H1 (cell line): Measurements from ENCODE around the gene CAMTA1. TPM values are rescaled to one million over a fixed set of nuclear protein-coding genes. Genes with fewer than 3 reads are reported as not detected.

ENCODE experiments used
- CTCF ChIA-PET: fragments of 300-600 bp; sonication (Branson Sonifier 250); formaldehyde crosslinking; loops from one replicate; lab custom pipeline; 2021; ENCODE audit not compliant: partially characterized antibody; lab: Charles Lee
- POLR2A ChIA-PET: fragments of 300-600 bp; sonication (Branson Sonifier 250); formaldehyde crosslinking; loops from one replicate; lab custom pipeline; 2021; ENCODE audit warnings: inconsistent platforms; ENCODE audit not compliant: partially characterized antibody; lab: Charles Lee
- DNase-seq, 2 experiments: peaks; one replicate each; pipeline versions ENCODE4 v3.0.0 to v3.0.0-alpha.2; 2010 to 2022; ENCODE audit warnings: low spot score in 2 of 2, low read depth in 1 of 2, mixed read lengths in 1 of 2
- FAIRE-seq: peaks from 2 replicates; lab custom pipeline; 2011; peaks lifted over from hg19 to GRCh38; lab: Jason Lieb, UNC
- H2AFZ ChIP-seq: 2 replicates; pipeline ENCODE4 v1.8.1; 2012; ENCODE audit warnings: low read length, inconsistent platforms
- H2AK5ac ChIP-seq: 2 replicates; pipeline ENCODE4 v1.6.1; 2013; ENCODE audit warnings: low read depth, low read length
- H2BK120ac ChIP-seq: replicated peaks from 2 replicates; pipeline ENCODE3; 2013; ENCODE audit warnings: low read depth, low read length, inconsistent platforms
- H2BK12ac ChIP-seq: 2 replicates; pipeline ENCODE4 v1.6.1; 2013; ENCODE audit warnings: low read depth, low read length
- H2BK15ac ChIP-seq: 2 replicates; pipeline ENCODE4 v1.6.1; 2013; ENCODE audit warnings: low read length
- H2BK20ac ChIP-seq: 2 replicates; pipeline ENCODE4 v1.6.1; 2013; ENCODE audit warnings: low read length
- H2BK5ac ChIP-seq: 2 replicates; pipeline ENCODE4 v1.6.1; 2013; ENCODE audit warnings: low read depth, low read length
- H3K14ac ChIP-seq: 2 replicates; pipeline ENCODE4 v1.6.1; 2013; ENCODE audit warnings: inconsistent platforms; ENCODE audit not compliant: insufficient read length
- H3K18ac ChIP-seq: 2 replicates; pipeline ENCODE4 v1.6.1; 2013; ENCODE audit warnings: low read length; ENCODE audit errors: extremely low read depth
- H3K23ac ChIP-seq: 2 replicates; pipeline ENCODE4 v1.6.1; 2013; ENCODE audit warnings: inconsistent platforms; ENCODE audit not compliant: insufficient read length
- H3K23me2 ChIP-seq: 2 replicates; pipeline ENCODE4 v1.6.1; 2013; ENCODE audit warnings: low read depth, low read length
- H3K27ac ChIP-seq: 2 replicates; pipeline ENCODE4 v1.6.1; 2011; ENCODE audit warnings: low read depth, low read length, inconsistent platforms
- H3K27me3 ChIP-seq, 4 experiments: replicated peaks in 1 of 4; 1 replicate in 1 of 4; 2 replicates in 3 of 4; pipeline versions ENCODE4 v1.6.1 to v1.8.1; 2011 to 2013; ENCODE audit warnings: low read length in 3 of 4, mild to moderate bottlenecking in 3 of 4, inconsistent platforms in 2 of 4, mixed read lengths in 2 of 4, moderate library complexity in 1 of 4; ENCODE audit not compliant: control insufficient read depth in 3 of 4, insufficient read depth in 3 of 4; ENCODE audit errors: extremely low read depth in 1 of 4
- H3K36me3 ChIP-seq, 4 experiments: 2 replicates each; pipeline versions ENCODE4 v1.6.1 to v1.8.1; 2011 to 2013; ENCODE audit warnings: mild to moderate bottlenecking in 4 of 4, low read length in 3 of 4, moderate library complexity in 2 of 4, control low read depth in 1 of 4, inconsistent platforms in 1 of 4; ENCODE audit not compliant: insufficient read depth in 4 of 4, control insufficient read depth in 2 of 4
- H3K4ac ChIP-seq: replicated peaks from 2 replicates; pipeline ENCODE3; 2013; ENCODE audit warnings: low read length, low read depth, mixed read lengths, inconsistent platforms; ENCODE audit not compliant: insufficient read length
- H3K4me1 ChIP-seq, 4 experiments: replicated peaks in 1 of 4; 1 replicate in 1 of 4; 2 replicates in 3 of 4; pipeline versions ENCODE4 v1.6.1 to v1.8.1; 2011 to 2013; ENCODE audit warnings: low read length in 3 of 4, inconsistent platforms in 2 of 4, mixed read lengths in 1 of 4; ENCODE audit not compliant: insufficient read depth in 4 of 4, control insufficient read depth in 3 of 4
- H3K4me2 ChIP-seq, 2 experiments: 2 replicates each; pipeline versions ENCODE4 v1.6.1 to v1.8.1; 2011 to 2013; ENCODE audit warnings: low read depth in 2 of 2, low read length in 2 of 2, control low read depth in 1 of 2, inconsistent platforms in 1 of 2, mild to moderate bottlenecking in 1 of 2; ENCODE audit not compliant: insufficient read depth in 1 of 2
- H3K4me3 ChIP-seq, 4 experiments: fragments of 200-600, 300-600 bp in 1 of 4; sonication (generic), shearing (Covaris generic), sonication (Bioruptor Twin) in 1 of 4; 2 replicates each; pipeline versions ENCODE4 v1.5.1 to v1.8.1; 2011 to 2016; ENCODE audit warnings: low read length in 4 of 4, low read depth in 3 of 4, control low read depth in 2 of 4, inconsistent platforms in 2 of 4, mild to moderate bottlenecking in 2 of 4, mixed read lengths in 1 of 4, moderate library complexity in 1 of 4; ENCODE audit not compliant: insufficient read depth in 2 of 4; ENCODE audit errors: extremely low read depth in 1 of 4
- H3K56ac ChIP-seq: replicated peaks from 2 replicates; pipeline ENCODE3; 2013; ENCODE audit warnings: low read depth, mild to moderate bottlenecking, mixed read lengths, low read length, inconsistent platforms; ENCODE audit not compliant: insufficient read length
- H3K79me1 ChIP-seq: 2 replicates; pipeline ENCODE4 v1.6.1; 2013; ENCODE audit warnings: low read depth, low read length, control low read depth
- H3K79me2 ChIP-seq, 2 experiments: 2 replicates each; pipeline versions ENCODE4 v1.6.1 to v1.8.1; 2012 to 2013; ENCODE audit warnings: low read length in 2 of 2, mild to moderate bottlenecking in 2 of 2, inconsistent platforms in 1 of 2; ENCODE audit not compliant: insufficient read depth in 2 of 2, control insufficient read depth in 1 of 2
- H3K9ac ChIP-seq, 4 experiments: replicated peaks in 1 of 4; 1 replicate in 1 of 4; 2 replicates in 3 of 4; pipeline versions ENCODE4 v1.6.1 to v1.8.1; 2011 to 2013; ENCODE audit warnings: low read depth in 3 of 4, low read length in 3 of 4, control low read depth in 2 of 4, mild to moderate bottlenecking in 2 of 4, moderate library complexity in 2 of 4, inconsistent platforms in 1 of 4; ENCODE audit errors: extremely low read depth in 1 of 4
- H3K9me3 ChIP-seq, 2 experiments: 2 replicates each; pipeline versions ENCODE4 v1.6.1 to v1.8.1; 2012 to 2013; ENCODE audit warnings: mild to moderate bottlenecking in 2 of 2, moderate library complexity in 2 of 2, control low read depth in 1 of 2, inconsistent platforms in 1 of 2, low read depth in 1 of 2, low read length in 1 of 2, mixed read lengths in 1 of 2; ENCODE audit not compliant: insufficient read depth in 2 of 2
- H4K20me1 ChIP-seq, 2 experiments: replicated peaks in 1 of 2; 2 replicates each; pipeline versions ENCODE3 to v1.8.1; 2011 to 2013; ENCODE audit warnings: inconsistent platforms in 2 of 2, low read length in 2 of 2, mild to moderate bottlenecking in 1 of 2; ENCODE audit not compliant: insufficient read depth in 2 of 2, control insufficient read depth in 1 of 2
- H4K5ac ChIP-seq: 2 replicates; pipeline ENCODE4 v1.6.1; 2013; ENCODE audit warnings: low read length, low read depth, mixed read lengths, inconsistent platforms; ENCODE audit not compliant: insufficient read length
- H4K8ac ChIP-seq: 2 replicates; pipeline ENCODE4 v1.8.0; 2013; ENCODE audit warnings: mild to moderate bottlenecking, moderate library complexity, low read length, inconsistent platforms; ENCODE audit not compliant: insufficient read depth; ENCODE audit errors: extremely low read depth
- H4K91ac ChIP-seq: replicated peaks from 2 replicates; pipeline ENCODE3; 2013; ENCODE audit warnings: low read length, mixed read lengths, inconsistent platforms; ENCODE audit not compliant: insufficient read length
- ASH2L ChIP-seq: fragments of 200-600, 300-600 bp; sonication (generic); IDR thresholded peaks from one replicate; pipeline ENCODE4 v1.7.1; 2017; ENCODE audit warnings: low read length
- BCL11A ChIP-seq, 2 experiments: IDR thresholded peaks; one replicate each; pipeline ENCODE4 v1.6.1; 2011; ENCODE audit warnings: low read depth in 2 of 2, low read length in 2 of 2, mild to moderate bottlenecking in 2 of 2
- RFX5 ChIP-seq: IDR thresholded peaks from 2 replicates; pipeline ENCODE4 v1.6.1; 2011; ENCODE audit warnings: low read depth, low read length, improper control_type of control experiment, borderline replicate concordance
- SAP30 ChIP-seq: fragments of 300-600 bp; sonication (generic); IDR thresholded peaks from 2 replicates; pipeline ENCODE4 v1.7.1; 2012; ENCODE audit warnings: low read length, moderate library complexity, mild to moderate bottlenecking, inconsistent platforms; ENCODE audit not compliant: insufficient read depth, insufficient replicate concordance
- TAF1 ChIP-seq: IDR thresholded peaks from 2 replicates; pipeline ENCODE4 v1.6.1; 2011; ENCODE audit warnings: mild to moderate bottlenecking, low read depth, low read length
- TEAD4 ChIP-seq: IDR thresholded peaks from 2 replicates; pipeline ENCODE4 v1.6.1; 2012; ENCODE audit warnings: low read depth, low read length, inconsistent platforms, mixed read lengths
- WGBS, 2 experiments: shearing (Covaris generic) in 1 of 2; methylation state at CpG; one replicate each; pipeline versions ENCODE4 v1.1.6 to v1.1.7; 2013 to 2015; ENCODE audit warnings: low lambda C conversion rate in 2 of 2, mixed read lengths in 2 of 2, inconsistent platforms in 1 of 2, low coverage in 1 of 2, missing lambda C conversion rate in 1 of 2; ENCODE audit not compliant: insufficient replicate concordance in 2 of 2, insufficient coverage in 1 of 2, insufficient read length in 1 of 2; ENCODE audit errors: extremely low coverage in 1 of 2, missing lambda C conversion rate in 1 of 2; 5-methylcytosine and 5-hydroxymethylcytosine counted together
- polyA plus RNA-seq, 7 experiments: library from polyadenylated mRNA; depleted of rRNA in 3 of 7; stranded (reverse) in 5 of 7; unstranded in 2 of 7; fragments of >200 nt in 5 of 7; fragments of 200-250 nt in 2 of 7; gene quantifications; 1 replicate in 5 of 7; 2 replicates in 1 of 7; 4 replicates in 1 of 7; pipeline versions ENCODE4 v1.2.1 to v1.2.3, GENCODE V29; 2011 to 2013; ENCODE audit warnings: missing spikeins in 2 of 7, mixed read lengths in 2 of 7
- total RNA-seq: library from RNA; stranded (reverse); fragmentation: NEBNext Ultra II Directional; extraction: Animal tissue kit (Norgen Biotek cat#: 25700); gene quantifications from 2 replicates; pipeline ENCODE4 v1.2.1, GENCODE V29; 2021

CAMTA1 gene
- total and polyA plus RNA-seq, 2 of the 8 experiments (the other 6 are each of a cell fraction or from before 2014, with no cell fraction given), result 65.0 to 119 TPM

GRCh38 chr1:7686301-7686850 lies 901.1 kb downstream of the CAMTA1 start:
- DNase-seq, result no peak
- FAIRE-seq, result no peak
- CTCF ChIA-PET, result interaction anchor here (2.0 to 6.1 kb wide), 3 partner anchors 18 to 66 kb away, joined by 4 to 28 read pairs (median 21); no protein-coding TSS in a partner anchor

More at GRCh38 chr1:7686301-7686850, 901.1 kb downstream of the CAMTA1 start:
- Histone ChIP-seq H3K27me3 (peaks cover 0 to 3% (median 0%) of the 10 kb centered on the region in 4 experiments; a peak in 2 of 7 replicates), H4K91ac (no peak overlapping the region), H4K20me1 (no peaks in the 10 kb centered on the region), H3K79me1 (no peaks in the 10 kb centered on the region), H3K9ac (no peak overlapping the region), H3K9me3 (peaks cover 1 to 5% of the 10 kb centered on the region in 2 experiments; a peak in 3 of 4 replicates), H2BK12ac (no peak overlapping the region), H2AFZ (no peak overlapping the region), H4K8ac (peak overlapping the region; percentile 18; the same call in 1 of the 2 replicates), H2BK5ac (no peak overlapping the region), H4K5ac (no peak overlapping the region), H3K23me2 (no peaks in the 10 kb centered on the region), H2AK5ac (no peak overlapping the region), H3K36me3 (no peaks in the 10 kb centered on the region), H3K27ac (no peak overlapping the region), H3K4ac (no peak overlapping the region), H3K14ac (no peak overlapping the region), H2BK20ac (no peak overlapping the region), H2BK120ac (no peak overlapping the region), H3K18ac (no peak overlapping the region), H3K4me1 (peaks cover 0 to 9% (median 0%) of the 10 kb centered on the region in 4 experiments; a peak in 2 of 7 replicates), H2BK15ac (no peak overlapping the region), H3K56ac (no peak overlapping the region), H3K79me2 (no peaks in the 10 kb centered on the region), H3K4me2 (no peak overlapping the region), H3K23ac (no peak overlapping the region), H3K4me3 (no peak overlapping the region)
- POLR2A ChIA-PET, result interaction anchor here (1.8 kb wide), 1 partner anchor 18 kb away, joined by 9 read pairs; no protein-coding TSS in a partner anchor
- TF ChIP-seq BCL11A (IDR thresholded peaks at IDR 0.05; ENCODE audit: low read depth in 2 of 2, low read length in 2 of 2) (no peak), RFX5 (no peak), TEAD4 (no peak), ASH2L (no peak), SAP30 (no peak), TAF1 (no peak)
- WGBS, 2 experiments, result 84% methylated on average over 14 of the region's 16 CpGs; no CpG with 5 or more reads in 1 of the 2 experiments
